GM12878 (cell line): Measurements from ENCODE around the gene GRIK5. TPM values are rescaled to one million over a fixed set of nuclear protein-coding genes. Genes with fewer than 3 reads are reported as not detected.

Experiments used
- ATAC-seq: fragments of 200-7000 bp; cut with Tn5 transposase; 3 replicates; pipeline ENCODE4 v1.9.1; 2020; ENCODE audit warnings: mild to moderate bottlenecking, moderate library complexity
- BruUV-seq: library from RNA; stranded (reverse); fragments of 400-500 nt; replicated peaks from 2 replicates; lab custom pipeline; 2021; lab: Mats Ljungman, UMichigan
- CTCF ChIA-PET: fragments of 300-600 bp; sonication (Branson Sonifier 250); formaldehyde crosslinking; extraction: SDS; loops from one replicate; lab custom pipeline; 2021; ENCODE audit warnings: inconsistent platforms; lab: Yijun Ruan, JAX
- POLR2A ChIA-PET: fragments of 350-600 bp; formaldehyde crosslinking; extraction: SDS; loops from one replicate; lab custom pipeline; 2021; ENCODE audit warnings: inconsistent platforms; lab: Charles Lee
- RAD21 ChIA-PET: fragments of 300-600 bp; sonication (Branson Sonifier 250); formaldehyde crosslinking; loops from one replicate; lab custom pipeline; 2023; ENCODE audit warnings: antibody characterized with exemption; ENCODE audit not compliant: unreplicated experiment; lab: Charles Lee
- SMC1A ChIA-PET: fragments of 300-600 bp; sonication (Branson Sonifier 250); formaldehyde crosslinking; loops from one replicate; lab custom pipeline; 2023; ENCODE audit not compliant: unreplicated experiment, uncharacterized antibody; lab: Charles Lee
- DNase-seq: peaks from one replicate; pipeline ENCODE4 v3.0.0-alpha.2; 2011; ENCODE audit warnings: low read depth, low spot score
- FAIRE-seq: peaks from 3 replicates; lab custom pipeline; 2011; peaks lifted over from hg19 to GRCh38; lab: Jason Lieb, UNC
- H2AFZ ChIP-seq: 2 replicates; pipeline ENCODE4 v1.6.0; 2011; ENCODE audit warnings: low read depth, low read length, control low read depth; ENCODE audit not compliant: control insufficient read depth
- H3K27ac ChIP-seq: 2 replicates; pipeline ENCODE4 v1.5.1; 2011; ENCODE audit warnings: control low read depth; ENCODE audit not compliant: control insufficient read depth, insufficient read depth
- H3K27me3 ChIP-seq, 2 experiments: replicated peaks in 1 of 2; 2 replicates each; pipeline versions ENCODE4 v1.6.0 to v1.6.1; 2011; ENCODE audit warnings: low read length in 1 of 2; ENCODE audit not compliant: control insufficient read depth in 2 of 2, insufficient read depth in 2 of 2
- H3K36me3 ChIP-seq, 2 experiments: 2 replicates each; pipeline ENCODE4 v1.5.1; 2011; ENCODE audit warnings: low read length in 1 of 2; ENCODE audit not compliant: control insufficient read depth in 2 of 2, insufficient read depth in 2 of 2
- H3K4me1 ChIP-seq: 2 replicates; pipeline ENCODE4 v1.6.1; 2011; ENCODE audit warnings: mild to moderate bottlenecking, low read length, moderate library complexity, mixed read lengths; ENCODE audit not compliant: control insufficient read depth, insufficient read depth
- H3K4me2 ChIP-seq: 2 replicates; pipeline ENCODE4 v1.6.0; 2011; ENCODE audit warnings: control low read depth; ENCODE audit not compliant: control insufficient read depth, insufficient read depth
- H3K4me3 ChIP-seq: fragments of 200-600 bp; sonication (generic); 2 replicates; pipeline ENCODE4 v1.5.1; 2016
- H3K79me2 ChIP-seq: 2 replicates; pipeline ENCODE4 v1.6.0; 2011; ENCODE audit warnings: low read length; ENCODE audit not compliant: control insufficient read depth, insufficient read depth
- H3K9ac ChIP-seq: 2 replicates; pipeline ENCODE4 v1.8.0; 2011; ENCODE audit warnings: low read length, control low read depth, mixed read lengths; ENCODE audit not compliant: control insufficient read depth, insufficient read depth
- H3K9me3 ChIP-seq: replicated peaks from 3 replicates; pipeline ENCODE4 v1.5.1; 2011; ENCODE audit warnings: mild to moderate bottlenecking, low read length; ENCODE audit not compliant: control insufficient read depth, insufficient read depth
- H4K20me1 ChIP-seq: 2 replicates; pipeline ENCODE4 v1.6.0; 2011; ENCODE audit not compliant: control insufficient read depth, insufficient read depth
- CBX5 ChIP-seq: sonication (generic); IDR thresholded peaks from 2 replicates; pipeline ENCODE4 v1.6.1; 2016; ENCODE audit warnings: low read depth, moderate library complexity, mild to moderate bottlenecking, inconsistent platforms
- EZH2 ChIP-seq: IDR thresholded peaks from 2 replicates; pipeline ENCODE4 v1.6.1; 2012; ENCODE audit warnings: low read depth, mild to moderate bottlenecking, control low read depth, inconsistent platforms, low read length, borderline replicate concordance; ENCODE audit not compliant: control insufficient read depth
- RAD21 ChIP-seq: IDR thresholded peaks from 2 replicates; pipeline ENCODE4 v1.6.1; 2011; ENCODE audit warnings: mild to moderate bottlenecking, low read depth, low read length, moderate library complexity; ENCODE audit not compliant: insufficient read depth
- YBX1 ChIP-seq: fragments of 450-650 bp; IDR thresholded peaks from 2 replicates; pipeline ENCODE4 v1.6.1; 2016; ENCODE audit warnings: antibody characterized with exemption
- ZNF687 ChIP-seq: fragments of 450-650 bp; IDR thresholded peaks from 2 replicates; pipeline ENCODE4 v1.6.1; 2017; ENCODE audit warnings: mild to moderate bottlenecking, moderate library complexity
- WGBS: methylation state at CpG from one replicate; pipeline ENCODE4 v1.1.6; 2016; ENCODE audit warnings: low lambda C conversion rate; ENCODE audit not compliant: insufficient replicate concordance, insufficient coverage; ENCODE audit errors: missing lambda C conversion rate; 5-methylcytosine and 5-hydroxymethylcytosine counted together
- in situ Hi-C: fragments of 300-500 bp; cut with MboI; formaldehyde crosslinking; loops from 9 replicates; pipeline ENCODE4 v1.14.3; 2018; ENCODE audit warnings: mixed read lengths
- intact Hi-C: fragments of 100-400 bp; cut with micrococcal nuclease; formaldehyde crosslinking; loops from one replicate; pipeline ENCODE4 v1.14.2; 2022; ENCODE audit not compliant: unreplicated experiment
- polyA plus RNA-seq, 11 experiments: library from polyadenylated mRNA; depleted of rRNA in 4 of 11; unstranded in 6 of 11; stranded (reverse) in 5 of 11; fragments of >200 nt; fragmentation: Nextera tagmentation in 4 of 11; fragmentation: Illumina TruSeq in 1 of 11; extraction: Ambion mirVana in 4 of 11; extraction: Trizol in 1 of 11; gene quantifications; 1 replicate in 1 of 11; 2 replicates in 10 of 11; pipeline versions ENCODE4 v1.2.1 to v1.2.3, GENCODE V29; 2011 to 2016; ENCODE audit warnings: inconsistent platforms in 2 of 11, missing spikeins in 2 of 11, low read depth in 1 of 11
- total RNA-seq, 4 experiments: library from RNA; depleted of rRNA in 3 of 4; stranded (reverse); fragments of >200 nt in 3 of 4; fragmentation: Illumina TruSeq in 1 of 4; extraction: Trizol in 1 of 4; gene quantifications; 2 replicates each; pipeline versions ENCODE4 v1.2.1 to v1.2.3, GENCODE V29; 2013 to 2021
- TF ChIP-seq, protein P1 (sequence below): IDR thresholded peaks from 2 replicates; pipeline ENCODE4 v1.6.1; 2011; ENCODE audit warnings: borderline replicate concordance, low read depth, mild to moderate bottlenecking, moderate library complexity, mixed read lengths, low read length; ENCODE audit not compliant: insufficient read depth; ENCODE audit errors: extremely low read length

The GRIK5 gene
- total and polyA plus RNA-seq, 10 of the 15 experiments (the other 5 are each of a cell fraction or from before 2014, with no cell fraction given), result 0.03 to 0.23 (median 0.07) TPM; not detected in 3

DNA sequence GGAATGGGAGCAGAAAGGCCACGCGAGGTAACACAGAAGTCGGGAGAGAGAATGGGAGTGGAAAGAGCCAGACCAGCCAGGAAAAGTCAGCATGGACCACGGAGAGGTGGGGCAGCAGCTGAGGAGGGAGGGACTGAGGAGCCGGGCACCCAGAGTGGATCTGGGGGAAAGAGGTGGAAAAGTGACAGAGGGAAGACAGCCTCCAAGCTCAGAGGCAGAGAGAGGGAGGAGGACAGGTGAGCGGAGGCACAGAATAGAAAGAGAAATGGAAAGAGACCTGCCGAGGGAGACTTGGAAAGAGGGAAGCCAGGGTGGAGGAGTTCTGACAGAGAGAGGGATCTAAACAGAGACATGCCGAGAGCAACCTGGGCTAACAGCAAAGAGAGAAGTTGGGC, 1.6 kb downstream of the GRIK5 start:
- ChIA-PET POLR2A (no interaction called here), RAD21 (no interaction called here), SMC1A (no interaction called here), CTCF (no interaction called here)
- Histone ChIP-seq H3K4me1 (no peaks in the 10 kb centered on the region), H3K4me3 (no peak overlapping the region), H3K27ac (no peak overlapping the region), H2AFZ (no peak overlapping the region), H3K79me2 (no peaks in the 10 kb centered on the region), H4K20me1 (no peaks in the 10 kb centered on the region), H3K9me3 (no peaks in the 10 kb centered on the region), H3K36me3 (no peaks in the 10 kb centered on the region), H3K27me3 (peaks cover 15 to 17% of the 10 kb centered on the region in 2 experiments), H3K4me2 (no peak overlapping the region), H3K9ac (no peak overlapping the region)
- in situ Hi-C loops (no loop called here), intact Hi-C loops (no loop called here)
- FAIRE-seq (no peak), DNase-seq (no peak), ATAC-seq (no peak)
- BruUV-seq, result no TSS peak
- WGBS, result 25% methylated on average over 8 of the region's 8 CpGs
- TF ChIP-seq RAD21 (no peak), ZNF687 (no peak), CBX5 (no peak), YBX1 (no peak), EZH2 (no peak)
- TF ChIP-seq, protein P1, sequence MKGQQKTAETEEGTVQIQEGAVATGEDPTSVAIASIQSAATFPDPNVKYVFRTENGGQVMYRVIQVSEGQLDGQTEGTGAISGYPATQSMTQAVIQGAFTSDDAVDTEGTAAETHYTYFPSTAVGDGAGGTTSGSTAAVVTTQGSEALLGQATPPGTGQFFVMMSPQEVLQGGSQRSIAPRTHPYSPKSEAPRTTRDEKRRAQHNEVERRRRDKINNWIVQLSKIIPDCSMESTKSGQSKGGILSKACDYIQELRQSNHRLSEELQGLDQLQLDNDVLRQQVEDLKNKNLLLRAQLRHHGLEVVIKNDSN, result no peak
